ENCODE results near the gene PDS5B. TPM values are rescaled to one million over a fixed set of nuclear protein-coding genes. Genes with fewer than 3 reads are reported as not detected.
A peak's percentile ranks its signal among the peaks of the same experiment; 100 is the strongest.

PDS5B gene
- total RNA-seq, 6 experiments from 2014 or later = 11.9 to 14.2 (median 12.5) TPM

- Histone ChIP-seq H3K27me3 (no peaks in the 10 kb centered on the region), H3K36me3 (no peaks in the 10 kb centered on the region), H3K4me3 (no peak overlapping the region), H3K27ac (no peak overlapping the region), H3K9me3 (no peaks in the 10 kb centered on the region), H3K4me1 (peaks cover 0 to 2% (median 0%) of the 10 kb centered on the region in 4 donors)
- intact Hi-C loops (cut with DNase I) = no loop called here
- ATAC-seq (no peak), DNase-seq (no peak)
- WGBS (ENCODE audit: insufficient coverage, low coverage, low lambda C conversion rate, missing lambda C conversion rate) = 77% methylated on average over 2 of the region's 2 CpGs
- TF ChIP-seq POLR2A (IDR thresholded peaks at IDR 0.05) = no peak
- TF ChIP-seq CTCF (IDR thresholded peaks at IDR 0.05) = no peak
Observed at GRCh38 chr13:32542221-32542620, 44.0 kb upstream of the PDS5B start.

GRCh38 chr13:32545083-32545482 is 41.2 kb upstream of the PDS5B start:
- TF ChIP-seq CTCF (IDR thresholded peaks at IDR 0.05) (no peak), POLR2A (IDR thresholded peaks at IDR 0.05) (no peak)
- Histone ChIP-seq H3K4me1 (peaks cover 0 to 11% (median 0%) of the 10 kb centered on the region in 4 donors), H3K27me3 (no peaks in the 10 kb centered on the region), H3K9me3 (no peaks in the 10 kb centered on the region), H3K4me3 (no peak overlapping the region), H3K36me3 (no peaks in the 10 kb centered on the region), H3K27ac (no peak overlapping the region)
- intact Hi-C loops (cut with DNase I) = no loop called here
- 67% methylated on average over 2 of the region's 2 CpGs for WGBS (ENCODE audit: insufficient coverage, low coverage, low lambda C conversion rate, missing lambda C conversion rate)
- DNase-seq (no peak), ATAC-seq (no peak)

GRCh38 chr13:32548837-32549236 is 37.4 kb upstream of the PDS5B start:
- Histone ChIP-seq H3K27me3 (no peaks in the 10 kb centered on the region), H3K4me3 (no peak overlapping the region), H3K9me3 (no peaks in the 10 kb centered on the region), H3K27ac (no peak overlapping the region), H3K4me1 (peaks cover 0 to 11% (median 0%) of the 10 kb centered on the region in 4 donors), H3K36me3 (no peaks in the 10 kb centered on the region)
- intact Hi-C loops (cut with DNase I) = no loop called here
- 6% methylated on average over 2 of the region's 2 CpGs for WGBS (ENCODE audit: insufficient coverage, low coverage, low lambda C conversion rate, missing lambda C conversion rate)
- no peak for DNase-seq
- TF ChIP-seq CTCF (IDR thresholded peaks at IDR 0.05) (no peak), POLR2A (IDR thresholded peaks at IDR 0.05) (no peak)
- peak in 2 of 4 donors; percentile 33 to 64 for ATAC-seq

GRCh38 chr13:32549788-32550187 is 36.5 kb upstream of the PDS5B start:
- Histone ChIP-seq H3K27me3 (no peaks in the 10 kb centered on the region), H3K27ac (no peak overlapping the region), H3K4me1 (peaks cover 0 to 11% (median 0%) of the 10 kb centered on the region in 4 donors), H3K36me3 (no peaks in the 10 kb centered on the region), H3K9me3 (no peaks in the 10 kb centered on the region), H3K4me3 (no peak overlapping the region)
- intact Hi-C loops (cut with DNase I) = no loop called here
- TF ChIP-seq POLR2A (IDR thresholded peaks at IDR 0.05) (no peak), CTCF (IDR thresholded peaks at IDR 0.05) (no peak)
- WGBS (ENCODE audit: insufficient coverage, low coverage, low lambda C conversion rate, missing lambda C conversion rate) = 33% methylated on average over 3 of the region's 3 CpGs
- no peak for DNase-seq
- peak; percentile 57 to 85 (median 66) for ATAC-seq

- 60% methylated on average over 1 of the region's 1 CpG for WGBS (ENCODE audit: insufficient coverage, low coverage, low lambda C conversion rate, missing lambda C conversion rate)
- Histone ChIP-seq H3K27ac (no peak overlapping the region), H3K9me3 (no peaks in the 10 kb centered on the region), H3K4me1 (peaks cover 0 to 11% (median 0%) of the 10 kb centered on the region in 4 donors), H3K27me3 (no peaks in the 10 kb centered on the region), H3K36me3 (no peaks in the 10 kb centered on the region), H3K4me3 (no peak overlapping the region)
- TF ChIP-seq POLR2A (IDR thresholded peaks at IDR 0.05) (no peak), CTCF (IDR thresholded peaks at IDR 0.05) (no peak)
- DNase-seq = no peak
- intact Hi-C loops (cut with DNase I) = no loop called here
- no peak for ATAC-seq
Observed at GRCh38 chr13:32553720-32554119, 32.5 kb upstream of the PDS5B start.
